ENCODE results near the gene TNFAIP2.

DNA sequence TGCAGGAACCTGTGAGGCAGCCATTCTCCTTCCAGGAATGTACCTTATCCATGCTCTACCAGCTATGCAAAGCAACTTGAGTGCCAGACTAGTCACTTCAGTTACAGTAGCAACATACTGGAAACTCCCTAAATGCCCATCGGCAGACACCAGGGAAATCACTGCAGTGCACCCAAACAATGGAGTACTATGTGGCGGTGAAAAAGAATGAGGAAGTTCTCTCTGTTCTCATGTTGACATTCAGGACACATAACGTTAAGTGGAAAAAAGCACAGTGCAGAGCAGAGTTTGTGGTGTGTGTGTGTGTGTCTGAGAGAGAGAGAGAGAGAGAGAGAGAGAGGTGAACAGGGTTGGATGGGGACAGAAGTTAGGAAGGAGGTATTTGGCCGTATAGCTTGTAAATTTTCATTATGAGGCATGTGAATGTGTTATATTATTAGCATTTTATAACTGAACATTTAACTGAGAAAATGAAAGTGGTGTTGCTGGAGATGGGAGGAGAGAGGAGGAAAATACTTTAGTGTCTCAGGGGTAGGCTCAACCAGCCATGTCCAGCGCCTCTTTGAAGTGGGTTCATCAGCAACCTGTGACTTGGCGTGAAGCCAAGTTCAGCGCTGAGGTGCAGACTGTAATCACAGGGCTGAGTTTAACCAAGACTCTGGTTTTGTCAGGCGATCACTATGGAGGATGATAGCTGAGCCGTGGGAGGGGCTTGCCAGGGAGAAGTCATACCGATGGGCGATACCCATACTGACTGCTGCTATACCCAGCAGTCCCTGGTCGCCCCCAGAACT is 17.3 kb downstream of the TNFAIP2 start:
- no peak for TF ChIP-seq EZH2 (IDR thresholded peaks at IDR 0.05)
- TF ChIP-seq CTCF (IDR thresholded peaks at IDR 0.05), result no peak
- TF ChIP-seq EZH2phosphoT487 (IDR thresholded peaks at IDR 0.05), result no peak

All from neural progenitor cell (in vitro differentiated cells).